Astrocyte of the cerebellum (primary cell): ENCODE data around the gene ZDHHC11B.

Experiments used
- DNase-seq: peaks from one replicate; pipeline ENCODE4 v3.0.0-alpha.2; 2011; ENCODE audit warnings: low read depth
- H3K4me3 ChIP-seq: 2 replicates; pipeline ENCODE4 v1.5.1; 2011; ENCODE audit warnings: mild to moderate bottlenecking, low read depth, low read length, moderate library complexity
- in situ Hi-C: cut with HindIII; loops from 2 replicates; pipeline ENCODE4 v1.10.0; 2017; ENCODE audit warnings: low sequenced_read_pairs
- TF ChIP-seq, protein P1 (sequence below): IDR thresholded peaks from 2 replicates; pipeline ENCODE4 v1.5.1; 2012; ENCODE audit warnings: low read length, low read depth, moderate library complexity, mild to moderate bottlenecking; ENCODE audit errors: missing control alignments

Gene ZDHHC11B

DNA sequence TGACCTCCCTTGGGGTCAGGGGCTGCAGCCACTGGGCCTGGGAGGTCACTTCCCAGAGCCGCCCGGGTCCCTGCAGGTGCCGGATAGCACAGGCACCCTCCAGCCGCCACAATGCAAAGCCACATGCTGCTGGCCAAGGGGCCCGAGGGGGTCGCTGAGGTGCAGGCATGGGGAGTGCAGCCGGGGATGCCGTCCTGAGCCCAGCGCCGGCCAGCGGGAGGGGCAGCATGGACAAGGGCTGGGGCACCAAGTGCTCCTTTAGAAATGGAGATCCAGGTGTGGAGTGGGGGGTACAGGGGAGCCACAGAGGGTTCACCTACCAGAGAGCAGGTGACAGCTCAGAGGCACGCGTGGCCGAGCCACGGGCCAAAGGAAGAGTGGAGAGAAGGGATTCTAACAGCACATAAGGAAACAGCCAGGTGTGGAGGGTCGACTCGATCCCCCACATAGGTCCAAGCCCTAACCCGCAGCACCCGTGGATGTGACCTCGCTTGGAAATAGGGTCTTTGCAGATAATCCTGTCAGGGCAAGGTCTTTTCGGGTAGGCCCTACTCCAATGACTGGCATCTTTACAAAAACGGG is 24.7 kb downstream of the ZDHHC11B start:
- no peak for DNase-seq
- no peak overlapping the region for H3K4me3 ChIP-seq
- in situ Hi-C loops, result no loop called here

DNA sequence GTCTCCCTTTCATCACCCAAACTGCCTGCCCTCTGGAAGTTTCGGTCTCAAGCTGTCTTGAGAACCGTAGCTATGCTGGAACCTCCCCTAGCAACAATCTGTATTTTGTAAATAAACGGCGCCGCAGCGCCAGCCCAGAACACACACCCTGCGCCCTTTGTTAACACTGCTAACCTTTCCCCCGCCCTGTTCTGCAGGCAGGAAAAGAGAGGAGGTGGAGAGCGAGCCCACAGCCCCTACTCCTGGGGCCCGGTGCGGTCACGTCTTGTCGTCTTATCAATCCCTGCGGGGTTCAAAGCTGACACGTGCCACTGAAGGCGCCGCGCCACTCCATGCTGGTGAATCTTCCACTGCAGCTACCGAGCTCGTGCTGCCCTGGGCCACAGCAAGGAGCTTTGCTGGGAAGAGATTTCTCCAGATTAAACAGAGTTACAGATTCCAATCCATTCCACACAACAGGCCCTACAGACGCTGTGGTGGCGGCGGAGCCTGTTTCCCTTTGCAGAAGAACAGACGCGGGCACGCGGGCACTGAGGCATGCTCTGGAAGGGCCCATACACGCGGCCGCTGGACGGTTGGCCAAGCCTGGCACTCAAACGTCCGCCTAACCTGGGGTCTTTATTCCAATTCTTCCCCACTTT is 25.3 kb downstream of the ZDHHC11B start:
- no peak overlapping the region for H3K4me3 ChIP-seq
- in situ Hi-C loops, result no loop called here
- TF ChIP-seq, protein P1, sequence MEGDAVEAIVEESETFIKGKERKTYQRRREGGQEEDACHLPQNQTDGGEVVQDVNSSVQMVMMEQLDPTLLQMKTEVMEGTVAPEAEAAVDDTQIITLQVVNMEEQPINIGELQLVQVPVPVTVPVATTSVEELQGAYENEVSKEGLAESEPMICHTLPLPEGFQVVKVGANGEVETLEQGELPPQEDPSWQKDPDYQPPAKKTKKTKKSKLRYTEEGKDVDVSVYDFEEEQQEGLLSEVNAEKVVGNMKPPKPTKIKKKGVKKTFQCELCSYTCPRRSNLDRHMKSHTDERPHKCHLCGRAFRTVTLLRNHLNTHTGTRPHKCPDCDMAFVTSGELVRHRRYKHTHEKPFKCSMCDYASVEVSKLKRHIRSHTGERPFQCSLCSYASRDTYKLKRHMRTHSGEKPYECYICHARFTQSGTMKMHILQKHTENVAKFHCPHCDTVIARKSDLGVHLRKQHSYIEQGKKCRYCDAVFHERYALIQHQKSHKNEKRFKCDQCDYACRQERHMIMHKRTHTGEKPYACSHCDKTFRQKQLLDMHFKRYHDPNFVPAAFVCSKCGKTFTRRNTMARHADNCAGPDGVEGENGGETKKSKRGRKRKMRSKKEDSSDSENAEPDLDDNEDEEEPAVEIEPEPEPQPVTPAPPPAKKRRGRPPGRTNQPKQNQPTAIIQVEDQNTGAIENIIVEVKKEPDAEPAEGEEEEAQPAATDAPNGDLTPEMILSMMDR, result no peak
- no peak for DNase-seq

More for the DNA sequence above, 24.7 kb downstream of the ZDHHC11B start:
- TF ChIP-seq, protein P1, result no peak

DNA sequence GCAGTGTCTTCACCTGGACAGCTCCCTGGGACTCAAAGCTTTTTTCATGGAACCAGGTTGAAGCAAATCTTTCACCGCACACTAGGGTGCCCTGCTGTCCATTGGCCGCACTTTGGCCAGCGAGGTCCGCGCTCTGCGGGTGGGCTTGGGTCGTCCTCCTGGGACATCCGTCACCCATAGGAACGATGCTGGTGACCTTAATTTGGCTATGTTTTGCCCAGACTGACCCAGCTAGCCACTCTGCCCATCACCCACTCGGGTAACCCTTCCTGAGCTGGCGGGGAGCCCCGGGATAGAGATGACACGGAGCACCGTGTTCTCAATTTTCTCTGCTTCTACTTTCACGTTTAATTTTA is 25.9 kb downstream of the ZDHHC11B start:
- TF ChIP-seq, protein P1, result no peak
- no peak overlapping the region for H3K4me3 ChIP-seq
- no peak for DNase-seq

DNA sequence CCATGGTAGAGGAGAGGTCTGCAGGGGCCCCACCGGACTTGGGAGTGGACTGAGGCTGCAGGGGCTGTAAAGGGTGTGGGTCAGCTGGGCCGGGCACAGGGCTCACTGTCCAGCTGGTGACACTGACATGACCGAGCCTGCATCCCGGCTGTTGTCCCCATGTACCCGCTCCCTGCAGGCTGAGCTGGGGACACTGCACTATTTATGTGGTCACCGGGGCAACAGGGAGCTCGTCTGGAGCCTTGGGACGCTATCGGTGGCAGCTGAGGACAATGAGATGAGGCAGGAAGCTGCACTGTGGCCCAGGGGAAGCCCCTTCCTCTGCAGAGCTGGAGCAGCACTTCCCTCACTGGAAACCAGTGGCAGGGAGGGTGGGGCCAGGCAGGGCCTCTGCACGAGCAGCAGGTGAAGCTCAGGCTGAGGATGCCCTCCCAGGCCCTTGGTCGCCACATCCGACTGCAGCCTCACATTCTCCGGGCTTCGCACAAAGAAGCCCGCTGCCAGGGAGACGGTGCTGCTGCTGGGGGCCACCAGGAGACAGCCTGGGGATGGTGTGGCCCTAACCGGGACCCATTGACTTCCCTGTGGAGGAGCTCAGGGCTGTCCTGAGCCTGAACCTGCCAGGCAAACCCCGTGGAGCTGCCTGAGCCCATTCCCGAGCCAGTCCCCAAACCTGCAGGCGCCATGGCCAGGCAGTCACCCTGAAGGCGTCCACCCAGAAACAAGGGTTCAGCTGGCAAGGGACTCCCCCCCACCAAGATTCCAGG is 26.4 kb downstream of the ZDHHC11B start:
- DNase-seq, result no peak
- TF ChIP-seq, protein P1, result no peak
- no peak overlapping the region for H3K4me3 ChIP-seq
- in situ Hi-C loops, result no loop called here

More for the DNA sequence above, 25.9 kb downstream of the ZDHHC11B start:
- in situ Hi-C loops, result no loop called here

DNA sequence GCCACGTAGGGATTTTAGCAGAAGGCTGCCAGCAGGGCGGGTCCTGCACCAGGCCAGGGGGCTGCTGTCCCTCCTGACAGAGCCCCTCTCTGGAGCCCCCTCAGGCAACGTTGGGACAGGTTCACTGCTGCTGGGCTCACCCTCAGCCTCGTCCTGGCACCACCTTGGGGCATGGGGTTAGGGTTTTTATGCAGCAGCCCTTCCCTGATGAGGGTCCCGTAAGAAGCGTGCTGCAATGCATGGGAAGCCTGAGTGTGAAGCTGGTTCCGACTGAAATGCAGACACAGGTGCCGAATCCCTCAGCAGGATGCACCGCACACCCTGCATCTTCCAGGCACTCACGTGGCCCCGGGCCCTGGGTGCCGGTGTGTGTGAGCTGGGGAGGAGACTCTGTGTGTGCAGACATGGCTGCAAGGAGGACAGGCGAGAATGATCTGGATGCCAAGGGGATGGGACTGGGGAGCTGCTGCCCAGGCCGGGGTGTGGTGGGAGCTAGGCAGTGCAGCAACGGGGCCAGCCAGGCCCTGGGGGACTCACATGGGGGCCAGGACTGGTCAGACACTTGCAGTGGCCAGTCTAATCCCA is 27.1 kb downstream of the ZDHHC11B start:
- no peak for DNase-seq
- TF ChIP-seq, protein P1, result no peak
- in situ Hi-C loops, result no loop called here
- no peak overlapping the region for H3K4me3 ChIP-seq

DNA sequence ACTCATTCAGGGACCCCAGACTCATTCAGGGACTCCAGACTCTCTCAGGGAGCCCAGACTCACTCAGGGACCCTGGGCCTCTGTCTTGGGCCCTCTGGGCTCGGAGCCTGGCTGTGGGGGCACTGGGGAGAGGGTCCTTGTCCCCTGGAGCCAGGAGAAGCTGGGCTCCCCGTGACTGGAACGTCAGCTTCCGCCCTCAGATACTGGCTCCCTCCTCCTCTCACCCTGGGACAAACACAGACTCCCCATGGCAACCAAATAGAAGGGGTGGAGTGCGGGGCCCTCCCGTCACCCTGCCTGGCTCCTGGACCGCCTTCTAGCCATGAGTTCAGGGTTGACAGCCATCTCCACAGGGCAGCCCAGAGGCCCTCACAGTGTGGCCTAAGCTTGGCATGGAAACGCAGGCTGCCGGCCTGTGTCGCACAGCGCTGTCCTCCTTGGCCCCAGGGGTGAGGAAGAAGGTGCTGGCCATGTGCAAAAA is 27.6 kb downstream of the ZDHHC11B start:
- no peak overlapping the region for H3K4me3 ChIP-seq
- DNase-seq, result no peak
- in situ Hi-C loops, result no loop called here
- TF ChIP-seq, protein P1, result no peak
